HG02798 (cell line): ENCODE data around the gene KLF18.
"Not testable (repeated sequence)": the region's sequence is repeated elsewhere in the genome, so short reads cannot be mapped to it uniquely, and the experiment has no call there.

Experiments
- ATAC-seq: cut with Tn5 transposase; IDR thresholded peaks from one replicate; pipeline ENCODE4 v1.9.1; 2021; ENCODE audit warnings: mild to moderate bottlenecking; ENCODE audit not compliant: unreplicated experiment, poor library complexity

Gene KLF18

DNA sequence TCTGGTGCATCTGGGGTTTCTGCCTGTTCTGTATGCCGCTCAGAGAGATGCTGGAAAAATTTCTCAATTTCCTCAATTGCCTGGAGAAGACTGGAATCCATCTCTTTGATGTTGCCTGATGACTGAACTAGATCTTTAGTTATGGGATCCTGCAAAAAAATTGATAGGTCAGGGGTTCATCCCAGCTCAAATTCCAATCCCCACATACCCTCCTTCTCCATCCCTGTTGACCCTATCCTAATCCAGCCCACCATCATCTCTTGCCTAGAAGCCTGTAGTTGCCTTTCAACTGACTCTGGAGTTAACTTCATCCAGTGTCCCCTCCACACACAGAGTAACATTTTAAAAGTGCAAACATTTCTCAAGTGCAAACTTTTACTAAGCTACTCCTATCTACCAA is at the start of gene KLF18:
Gene KLF18, minus strand, starts transcription at position 101 of the 400 bp plus-strand sequence. Its CDS starts 0 bp downstream, at position 101.
- no peak for ATAC-seq

DNA sequence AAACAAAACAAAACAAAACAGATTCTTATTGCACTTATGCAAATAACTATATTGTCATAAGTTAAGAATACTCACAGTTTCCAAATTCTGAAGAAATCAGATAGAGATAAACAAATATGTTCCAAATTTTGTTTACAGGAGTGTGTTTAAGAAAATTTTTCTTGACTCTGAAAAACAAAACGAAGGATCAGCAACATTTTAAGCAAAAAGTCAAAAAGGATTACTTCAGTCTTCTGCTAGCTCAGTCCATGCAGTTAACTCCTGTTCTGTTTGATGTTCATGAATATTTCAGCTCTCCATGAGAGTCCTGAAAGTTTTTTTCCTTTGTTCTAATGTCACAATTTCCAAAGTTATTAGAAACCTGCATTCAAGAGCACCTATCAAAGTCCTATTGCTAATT is 33.2 kb upstream of the KLF18 start:
- ATAC-seq: no peak

DNA sequence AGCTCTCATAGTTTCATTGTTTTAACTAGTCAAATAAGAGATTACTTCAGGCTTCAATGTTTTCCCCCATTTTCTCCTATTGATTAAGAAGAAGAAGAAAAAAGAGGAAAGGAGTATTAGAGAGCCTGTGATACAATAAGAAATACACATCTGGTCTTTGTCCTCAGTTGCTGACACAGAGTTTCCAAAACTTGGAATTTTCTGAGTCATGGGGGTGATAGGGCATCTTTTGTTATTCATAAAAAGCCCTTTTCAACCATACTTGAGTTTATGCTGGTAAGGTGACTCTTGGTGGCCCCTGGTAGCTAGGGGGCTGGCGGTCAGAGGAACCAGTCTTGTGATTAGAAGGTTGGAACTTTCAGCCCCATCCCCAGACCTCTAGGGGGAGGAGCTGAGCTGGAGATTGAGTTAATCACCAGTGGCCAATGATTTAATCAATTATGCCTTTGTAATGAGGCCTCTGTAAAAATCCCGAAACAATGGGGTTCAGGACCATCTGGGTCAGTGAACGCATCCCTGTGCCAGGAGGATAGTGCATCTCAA is 28.9 kb upstream of the KLF18 start:
- no peak for ATAC-seq

DNA sequence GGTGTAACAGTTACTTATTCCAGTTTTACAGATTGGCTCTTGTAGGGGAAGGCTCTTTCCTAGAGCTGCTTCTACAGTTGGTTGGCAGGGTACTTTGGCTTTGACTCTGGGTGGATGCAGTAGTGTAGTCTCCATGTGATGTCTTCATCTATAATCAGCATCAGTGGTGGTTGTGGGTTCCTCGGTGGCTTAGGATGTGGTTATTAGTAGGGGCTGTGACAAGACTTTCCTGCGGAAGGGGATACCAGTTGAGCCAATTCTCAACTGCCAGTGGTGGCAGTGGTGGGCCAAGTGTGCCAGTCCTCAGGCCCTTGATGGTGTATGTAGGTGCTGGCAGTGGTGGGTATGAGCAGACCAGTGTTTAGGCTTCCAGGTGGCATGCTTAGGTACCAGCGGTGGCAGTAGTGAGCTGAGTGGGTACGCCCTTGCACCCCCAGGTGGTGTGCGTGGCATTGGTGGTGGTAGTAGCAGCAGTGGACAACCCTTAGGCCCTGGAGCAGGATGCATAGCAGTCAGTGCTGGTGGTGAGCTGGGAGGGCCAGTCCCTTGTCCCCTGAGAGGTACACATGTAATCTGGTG is 27.2 kb upstream of the KLF18 start:
- no peak for ATAC-seq

DNA sequence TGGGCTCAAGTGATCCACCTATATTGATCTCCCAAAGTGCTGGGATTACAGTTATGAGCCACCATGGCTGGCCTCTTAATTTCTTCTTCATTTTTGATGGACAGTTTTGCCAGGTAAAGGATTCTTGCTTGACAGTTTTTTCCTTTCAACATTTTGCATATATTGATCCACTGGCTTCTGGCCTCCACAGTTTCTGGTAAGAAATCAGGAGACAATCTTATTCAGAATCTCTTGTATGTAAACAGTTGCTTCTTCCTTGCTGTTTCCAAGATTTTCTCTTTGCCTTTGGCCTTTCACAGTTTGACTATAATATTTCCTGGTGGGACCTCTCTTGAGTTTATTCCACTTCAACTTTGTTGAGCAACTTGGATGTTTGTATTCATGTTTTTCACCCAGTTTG is 20.1 kb upstream of the KLF18 start:
- ATAC-seq: no peak

DNA sequence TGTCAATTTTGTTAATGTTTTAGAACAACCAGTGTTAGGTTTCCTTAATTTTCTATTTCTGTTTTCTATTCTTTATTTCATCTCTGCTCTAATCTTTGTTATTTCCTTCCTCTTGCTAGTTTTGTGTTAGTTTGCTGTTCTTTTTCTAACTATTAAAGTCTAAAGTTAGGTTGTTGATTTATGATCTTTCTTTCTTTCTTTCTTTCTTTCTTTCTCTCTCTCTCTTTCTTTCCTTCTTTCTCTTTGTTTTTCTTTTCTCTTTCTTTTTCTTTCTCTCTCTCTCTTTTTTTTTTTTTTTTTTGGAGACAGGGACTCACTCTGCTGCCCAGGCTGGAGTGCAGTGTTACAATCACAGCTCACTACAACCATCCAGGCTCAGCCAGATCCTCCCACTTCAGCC is 17.4 kb upstream of the KLF18 start:
- no peak for ATAC-seq

DNA sequence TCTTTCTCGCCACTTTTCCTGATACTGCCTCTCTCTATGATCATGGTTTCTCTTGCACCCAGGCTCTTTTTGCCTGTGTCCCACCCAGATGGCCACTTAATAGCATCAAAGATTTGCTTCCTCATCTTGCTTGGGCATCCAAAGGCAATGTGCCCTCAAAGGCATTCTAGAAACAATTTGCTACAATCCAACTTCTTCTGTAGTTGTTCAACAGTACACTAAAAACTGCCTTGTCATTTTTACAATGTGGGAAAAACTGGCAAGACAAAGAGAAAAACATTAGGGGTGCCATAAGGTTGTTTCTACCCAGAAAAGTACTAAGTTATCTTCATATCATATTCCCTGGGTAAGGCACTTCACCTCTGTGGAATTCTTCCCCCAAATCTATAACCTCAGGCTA is 16.5 kb upstream of the KLF18 start:
- ATAC-seq: no peak

DNA sequence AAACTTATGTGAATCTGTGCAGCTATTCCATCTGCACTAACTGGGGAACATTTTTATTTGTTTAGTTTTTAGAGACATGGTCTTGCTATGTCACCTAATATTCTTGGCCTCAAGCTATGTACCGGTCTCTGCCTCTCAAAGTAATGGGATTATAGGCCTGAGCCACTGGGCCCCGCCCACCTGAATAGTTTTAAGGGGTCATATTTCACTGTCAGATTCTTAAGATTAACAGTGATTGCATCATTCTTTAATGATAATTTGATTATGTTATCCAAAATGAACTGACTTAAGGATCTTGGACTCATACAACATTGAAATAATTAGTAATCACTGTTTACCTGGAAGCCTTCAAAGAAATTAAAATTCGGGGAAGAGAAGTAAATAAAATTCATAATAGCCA is 12.6 kb upstream of the KLF18 start:
- ATAC-seq: no peak

DNA sequence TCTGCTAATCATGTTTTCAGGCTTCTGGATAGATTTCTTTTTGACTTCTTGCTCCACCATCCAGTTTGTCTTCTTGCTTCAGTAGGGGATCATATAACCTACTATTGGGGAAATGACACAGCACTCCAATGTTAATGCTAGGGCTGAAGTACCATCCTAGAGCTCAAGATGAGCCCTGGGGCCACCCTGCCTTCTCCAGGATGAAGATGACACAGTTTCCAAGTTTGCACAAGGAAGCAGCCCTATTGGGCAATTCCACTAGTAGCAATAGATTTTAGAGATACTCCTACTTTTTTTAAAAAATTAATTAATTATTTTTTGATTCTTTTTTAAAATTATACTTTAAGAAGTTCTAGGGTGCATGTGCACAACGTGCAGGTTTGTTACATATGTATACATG is 11.3 kb upstream of the KLF18 start:
- no peak for ATAC-seq

DNA sequence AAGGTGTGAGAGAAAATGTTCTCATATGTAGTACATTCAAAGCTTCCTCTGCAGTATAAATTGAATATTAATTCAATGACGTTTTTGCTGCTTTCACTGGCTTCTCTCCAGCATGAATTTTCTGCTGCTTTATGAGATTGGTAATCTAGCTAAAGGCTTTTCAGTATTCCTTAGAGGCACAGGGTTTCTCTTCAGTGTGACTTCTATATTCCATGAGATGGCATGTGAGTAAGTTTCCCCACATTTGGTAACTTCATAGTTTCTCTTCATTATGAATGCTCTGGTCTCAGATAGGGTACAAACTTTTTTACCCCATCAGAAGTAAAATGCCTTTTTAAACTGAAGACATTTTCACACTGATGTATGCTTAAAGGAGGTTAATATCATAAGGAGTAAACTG is 10.4 kb upstream of the KLF18 start:
- ATAC-seq: no peak

DNA sequence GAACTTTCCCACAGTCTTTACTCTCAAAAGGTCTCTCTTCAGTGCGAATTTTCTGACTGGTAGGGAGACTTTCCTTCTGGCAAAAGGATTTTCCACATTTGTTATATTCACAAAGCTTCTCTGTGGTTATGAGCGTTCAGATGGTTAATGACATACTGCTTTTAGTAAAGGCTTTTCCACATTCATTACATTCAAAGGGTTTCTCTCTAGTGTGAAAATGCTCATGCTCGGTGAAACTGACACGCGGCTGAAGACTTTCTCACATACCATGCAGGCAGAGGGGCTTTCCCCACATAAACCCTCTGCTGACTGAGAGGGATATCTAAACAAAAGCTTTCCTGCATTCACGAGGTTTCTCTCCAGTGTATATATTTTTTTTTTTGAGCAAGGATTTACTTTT is 9.9 kb upstream of the KLF18 start:
- ATAC-seq: no peak

DNA sequence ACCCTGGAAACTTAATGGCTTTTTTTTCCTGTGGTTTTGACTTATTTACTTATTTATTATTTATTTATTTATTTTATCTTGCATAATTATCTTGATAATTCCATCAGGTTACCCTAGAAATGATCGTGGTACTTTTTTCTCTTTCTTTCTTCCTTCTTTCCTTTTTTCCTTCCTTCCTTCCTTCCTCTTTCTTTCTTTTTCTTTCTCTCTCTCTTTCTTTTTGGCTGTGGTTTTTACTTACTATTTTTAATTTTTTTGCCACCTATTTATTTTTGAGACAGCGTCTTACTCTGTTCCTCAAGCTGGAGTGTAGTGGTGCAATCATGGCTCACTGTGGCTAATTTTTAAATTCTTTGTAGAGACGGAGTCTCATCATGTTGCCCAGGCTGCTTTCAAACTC is 6.2 kb upstream of the KLF18 start:
- no peak for ATAC-seq

DNA sequence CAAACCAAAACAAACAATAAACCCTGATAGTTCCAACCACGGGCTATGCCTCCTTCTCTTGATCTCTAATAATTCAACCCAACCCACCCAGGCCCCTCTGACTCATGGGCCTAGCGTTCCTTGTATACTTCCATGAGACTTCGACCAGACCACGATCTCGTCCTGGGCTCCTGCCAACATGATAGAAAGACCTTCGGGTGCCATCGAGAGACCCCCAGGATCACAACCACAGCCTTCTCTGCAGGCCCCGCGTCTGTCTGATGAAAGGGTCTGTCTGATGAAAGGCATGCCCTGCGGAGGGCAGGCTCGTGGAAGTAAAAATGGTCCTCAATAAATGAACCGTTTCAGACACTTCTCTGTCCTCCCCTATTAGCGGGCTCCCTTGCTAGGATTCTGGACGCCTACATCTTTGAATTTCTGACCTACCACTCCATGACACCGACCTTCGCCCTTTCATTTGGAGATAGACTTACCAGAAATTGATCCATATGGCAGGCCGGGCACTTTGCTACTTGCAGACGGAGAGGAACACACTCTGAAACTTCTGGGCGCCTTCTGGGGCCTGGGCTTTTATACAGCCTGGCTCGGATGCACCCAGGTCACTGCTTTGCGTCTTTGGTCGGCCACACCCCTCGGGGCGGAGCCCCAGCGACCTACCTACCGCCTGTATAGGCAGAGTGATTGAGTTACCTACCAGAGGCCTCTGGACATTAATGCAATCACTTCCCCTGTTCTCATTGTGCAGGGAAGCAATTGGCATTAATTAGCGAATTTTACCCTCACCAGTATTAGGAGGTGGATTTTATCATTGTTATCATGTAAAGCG is 5.3 kb upstream of the KLF18 start:
- ATAC-seq: no peak

DNA sequence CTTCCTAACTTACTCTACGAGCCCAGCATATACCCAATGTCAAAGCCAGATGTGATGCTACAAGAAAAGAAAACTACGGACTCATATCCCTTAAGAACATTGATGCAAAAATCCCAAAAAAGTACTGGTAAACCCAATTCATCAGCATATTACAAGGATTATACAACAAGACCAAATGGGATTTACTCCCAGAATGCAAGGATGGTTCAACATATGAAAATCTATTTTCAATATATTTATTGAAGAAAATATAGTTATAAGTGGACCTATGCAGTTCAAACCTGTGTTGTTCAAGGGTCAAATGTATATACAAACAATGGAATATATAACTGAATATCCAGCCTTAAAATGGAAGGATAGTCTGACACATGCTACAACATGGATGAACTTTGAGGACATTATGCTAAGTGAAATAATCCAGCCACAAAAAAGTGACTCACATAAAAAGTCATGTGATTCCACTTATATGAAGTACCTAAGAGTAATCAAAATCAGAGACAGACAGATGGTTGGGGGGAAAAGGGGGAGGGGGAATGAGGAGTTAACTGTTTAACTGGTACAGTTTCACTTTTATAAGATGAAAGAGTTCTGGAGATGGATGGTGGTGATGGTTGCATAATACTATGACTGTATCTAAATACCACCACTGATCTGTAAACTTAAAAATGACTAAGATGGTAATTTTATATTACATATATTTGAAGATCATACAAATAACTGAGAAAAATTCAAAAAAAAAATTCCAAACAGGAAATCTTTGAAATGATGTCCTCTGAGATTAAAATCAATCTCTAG is 3.7 kb upstream of the KLF18 start:
- ATAC-seq: no peak

DNA sequence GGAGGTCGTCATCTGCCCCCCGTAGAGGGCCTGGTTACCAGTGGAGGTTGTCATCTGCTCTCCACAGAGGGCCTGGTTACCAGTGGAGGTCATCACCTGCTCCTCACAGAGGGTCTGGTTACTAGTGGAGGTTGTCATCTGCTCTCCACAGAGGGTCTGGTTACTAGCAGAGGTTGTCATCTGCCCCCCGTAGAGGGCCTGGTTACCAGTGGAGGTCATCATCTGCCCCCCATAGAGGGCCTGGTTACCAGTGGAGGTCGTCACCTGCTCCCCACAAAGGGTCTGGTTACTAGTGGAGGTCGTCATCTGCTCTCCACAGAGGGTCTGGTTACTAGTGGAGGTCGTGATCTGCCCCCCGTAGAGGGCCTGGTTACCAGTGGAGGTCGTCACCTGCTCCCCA is 1.9 kb downstream of the KLF18 start:
- ATAC-seq: not testable (repeated sequence)

DNA sequence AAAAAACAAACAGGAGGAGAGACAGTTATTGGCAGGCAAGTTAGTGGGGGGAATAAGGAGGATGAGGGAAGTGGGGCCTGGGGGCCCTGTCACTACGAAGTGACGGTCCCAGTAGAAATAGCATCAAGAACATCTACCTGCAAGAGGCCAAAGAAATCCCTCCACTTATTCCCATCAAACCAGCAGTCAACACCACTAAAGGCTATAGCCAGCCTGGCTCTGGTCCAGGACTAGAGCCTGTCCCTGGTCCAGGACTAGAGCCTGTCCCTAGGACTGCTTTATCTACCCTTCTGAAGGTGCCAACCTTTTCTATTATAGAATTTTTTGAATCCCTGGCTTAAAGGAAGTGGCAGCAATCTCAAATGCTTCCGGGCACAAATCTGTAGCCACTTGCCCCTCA is 3.2 kb downstream of the KLF18 start:
- no peak for ATAC-seq

DNA sequence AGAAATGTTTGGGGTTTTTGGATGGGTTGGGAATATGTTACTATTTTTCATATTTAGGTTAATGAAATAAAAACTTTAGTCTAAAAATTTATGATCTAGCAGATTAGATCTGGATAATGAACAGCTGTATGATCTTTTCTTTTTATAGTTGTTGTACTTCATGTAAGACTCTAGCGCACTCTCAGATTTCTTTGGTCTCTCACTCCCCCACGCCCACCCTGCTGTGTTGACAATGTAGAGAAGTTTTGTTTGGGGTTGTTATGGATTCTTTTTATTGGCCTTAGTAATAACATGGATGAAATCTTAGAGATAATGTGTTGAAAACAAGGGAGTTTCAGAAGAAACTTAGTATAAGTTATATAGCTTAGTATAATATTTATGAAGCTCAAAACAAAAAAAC is 5.5 kb downstream of the KLF18 start:
- no peak for ATAC-seq

DNA sequence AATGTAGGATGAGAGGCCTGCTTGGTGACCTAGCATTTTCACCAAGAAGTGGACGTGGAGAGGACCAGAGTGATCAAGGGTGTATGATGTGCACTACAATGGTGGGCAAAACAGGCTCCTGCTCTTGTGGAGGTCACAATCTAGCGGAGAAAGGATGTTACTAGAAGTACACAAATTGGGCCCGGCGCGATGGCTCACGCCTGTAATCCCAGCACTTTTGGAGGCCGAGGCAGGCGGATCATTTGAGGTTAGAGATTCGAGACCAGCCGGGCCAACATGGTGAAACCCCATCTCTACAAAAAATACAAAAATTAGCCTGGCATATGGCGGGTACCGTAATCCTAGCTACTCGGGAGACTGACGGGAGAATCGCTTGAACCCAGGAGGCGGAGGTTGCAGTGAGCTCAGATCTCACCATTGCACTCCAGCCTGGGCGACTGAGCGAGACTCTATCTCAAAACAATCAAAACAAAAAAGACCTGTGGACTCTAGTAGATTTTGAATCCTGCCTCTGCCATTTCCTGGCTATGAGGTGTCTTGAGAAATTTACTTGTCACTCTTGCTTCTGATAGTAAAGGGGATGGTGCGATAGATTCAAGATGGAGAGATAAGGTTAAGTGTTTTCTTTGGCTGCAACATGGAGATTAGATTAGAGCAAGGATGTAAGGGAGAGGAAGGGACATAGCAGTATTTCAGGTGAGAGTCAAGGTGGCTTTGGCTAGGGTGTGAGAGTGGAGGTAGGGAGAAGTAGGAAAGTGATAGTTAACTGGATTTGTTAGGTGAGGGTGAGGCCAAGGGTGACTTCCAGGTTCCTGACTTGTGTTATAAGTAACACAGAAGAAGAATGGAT is 7.1 kb downstream of the KLF18 start:
- ATAC-seq: no peak

DNA sequence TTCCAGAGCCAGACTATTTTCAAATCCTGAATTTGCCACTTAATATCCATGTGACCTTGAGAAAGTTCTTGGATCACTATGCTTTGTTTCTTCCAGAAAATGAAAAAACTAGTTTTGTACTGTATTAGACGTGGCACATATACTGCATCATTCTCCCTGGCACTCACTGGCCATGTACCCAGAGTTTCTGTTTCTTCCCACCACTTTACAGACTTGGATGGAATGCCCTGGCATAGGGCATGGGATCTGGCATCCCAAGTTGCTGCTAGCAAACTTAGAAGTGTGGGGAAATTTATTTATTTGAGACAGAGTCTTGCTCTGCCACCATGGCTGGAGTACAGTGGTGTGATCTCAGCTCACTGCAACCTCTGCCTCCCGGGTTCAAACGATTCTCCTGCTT is 10.0 kb downstream of the KLF18 start:
- no peak for ATAC-seq
